Activated CD4-positive, alpha-beta memory T cell treated with anti-CD3 and anti-CD28 coated beads for 36 hours (primary cell): ENCODE measurements around the gene SRSF11. TPM values are rescaled to one million over a fixed set of nuclear protein-coding genes. Genes with fewer than 3 reads are reported as not detected.
"Not testable (repeated sequence)": the region's sequence is repeated elsewhere in the genome, so short reads cannot be mapped to it uniquely, and the experiment has no call there.

Experiments used
- CTCF ChIA-PET: fragments of 350-600 bp; sonication (Branson Sonifier 250); formaldehyde crosslinking; loops from one replicate; lab custom pipeline; 2021; ENCODE audit warnings: antibody characterized with exemption, inconsistent platforms; lab: Charles Lee
- POLR2A ChIA-PET: fragments of 350-600 bp; sonication (Branson Sonifier 250); formaldehyde crosslinking; loops from one replicate; lab custom pipeline; 2021; ENCODE audit warnings: antibody characterized with exemption; lab: Charles Lee
- DNase-seq: peaks from one replicate; pipeline ENCODE4 v3.0.0-alpha.2; 2020
- H3K27ac Mint-ChIP-seq: one replicate; pipeline ENCODE4 v1.8.0; 2021; ENCODE audit warnings: mixed read lengths
- H3K27me3 Mint-ChIP-seq: one replicate; pipeline ENCODE4 v1.8.0; 2021; ENCODE audit warnings: mixed read lengths
- H3K36me3 Mint-ChIP-seq: one replicate; pipeline ENCODE4 v1.8.0; 2021; ENCODE audit warnings: mixed read lengths
- H3K4me1 Mint-ChIP-seq: one replicate; pipeline ENCODE4 v1.8.0; 2021; ENCODE audit warnings: low read depth, mixed read lengths
- H3K4me3 Mint-ChIP-seq: one replicate; pipeline ENCODE4 v1.8.0; 2021; ENCODE audit warnings: mild to moderate bottlenecking, mixed read lengths
- H3K9me3 Mint-ChIP-seq: one replicate; pipeline ENCODE4 v1.8.0; 2021; ENCODE audit warnings: mixed read lengths
- intact Hi-C: fragments of 100-400 bp; cut with micrococcal nuclease; formaldehyde crosslinking; loops from one replicate; pipeline ENCODE4 v1.15.1; 2023
- total RNA-seq, 2 experiments: library from RNA; stranded (reverse); gene quantifications; one replicate each; pipeline ENCODE4 v1.2.3, GENCODE V29; 2021

SRSF11 gene, protein sequence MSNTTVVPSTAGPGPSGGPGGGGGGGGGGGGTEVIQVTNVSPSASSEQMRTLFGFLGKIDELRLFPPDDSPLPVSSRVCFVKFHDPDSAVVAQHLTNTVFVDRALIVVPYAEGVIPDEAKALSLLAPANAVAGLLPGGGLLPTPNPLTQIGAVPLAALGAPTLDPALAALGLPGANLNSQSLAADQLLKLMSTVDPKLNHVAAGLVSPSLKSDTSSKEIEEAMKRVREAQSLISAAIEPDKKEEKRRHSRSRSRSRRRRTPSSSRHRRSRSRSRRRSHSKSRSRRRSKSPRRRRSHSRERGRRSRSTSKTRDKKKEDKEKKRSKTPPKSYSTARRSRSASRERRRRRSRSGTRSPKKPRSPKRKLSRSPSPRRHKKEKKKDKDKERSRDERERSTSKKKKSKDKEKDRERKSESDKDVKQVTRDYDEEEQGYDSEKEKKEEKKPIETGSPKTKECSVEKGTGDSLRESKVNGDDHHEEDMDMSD
- total RNA-seq = 100 to 1,000 TPM; 156 to 164 TPM

GRCh38 chr1:70221238-70222121, at the start of gene SRSF11:
Gene SRSF11 (plus strand): TSS chr1:70221380. CDS start chr1:70221637, 257 bp downstream.
- intact Hi-C loops = loop anchor here (1.0 to 5.0 kb wide), 6 partner anchors 8 to 860 kb away; partner anchors contain the start of genes ANKRD13C, LRRC40 and ZRANB2
- Mint-ChIP-seq H3K36me3 (peaks cover 29% of the 10 kb centered on the region), H3K4me3 (peak within 1 kb of the TSS; percentile 91), H3K27ac (peak within 1 kb of the TSS; percentile 97), H3K27me3 (no peaks in the 10 kb centered on the region), H3K4me1 (peaks cover 39% of the 10 kb centered on the region), H3K9me3 (no peaks in the 10 kb centered on the region)
- peak; percentile 98 for DNase-seq
- POLR2A ChIA-PET = interaction anchor here (0.9 to 3.1 kb wide), 8 partner anchors 11 to 190 kb away, joined by 3 to 21 read pairs (median 6); partner anchors contain the start of genes ANKRD13C, CTH and LRRC40
- CTCF ChIA-PET = interaction anchor here (0.6 to 1.1 kb wide), 3 partner anchors 15 to 48 kb away, joined by 3 to 8 read pairs (median 4); partner anchors contain the start of gene LRRC40

DNA sequence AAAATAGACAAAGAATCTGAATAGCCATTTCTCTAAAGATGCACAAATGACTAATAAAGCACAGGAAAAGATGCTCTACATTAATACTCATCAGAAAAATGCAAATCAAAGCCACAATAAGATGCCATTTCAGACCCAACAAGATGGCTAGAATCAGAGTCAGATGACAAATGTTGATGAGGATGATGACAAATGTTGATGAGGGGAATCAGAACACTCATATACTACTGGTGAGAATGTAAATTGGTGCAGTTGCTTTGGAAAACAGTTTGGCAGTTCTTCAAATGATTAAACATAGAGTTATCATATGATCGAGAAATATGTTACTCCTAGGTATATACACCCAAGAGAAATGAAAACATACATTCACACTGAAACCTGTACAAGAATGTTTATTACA, 49.7 kb upstream of the SRSF11 start:
- Mint-ChIP-seq H3K27me3 (no peaks in the 10 kb centered on the region), H3K4me3 (no peak overlapping the region), H3K9me3 (no peaks in the 10 kb centered on the region), H3K27ac (no peak overlapping the region), H3K36me3 (peaks cover 26% of the 10 kb centered on the region), H3K4me1 (peaks cover 11% of the 10 kb centered on the region)
- ChIA-PET POLR2A (no interaction called here), CTCF (interaction anchor here (0.8 kb wide), 1 partner anchor 34 kb away, joined by 3 read pairs; the partner anchor contains the start of gene LRRC40)
- no peak for DNase-seq
- intact Hi-C loops = no loop called here

DNA sequence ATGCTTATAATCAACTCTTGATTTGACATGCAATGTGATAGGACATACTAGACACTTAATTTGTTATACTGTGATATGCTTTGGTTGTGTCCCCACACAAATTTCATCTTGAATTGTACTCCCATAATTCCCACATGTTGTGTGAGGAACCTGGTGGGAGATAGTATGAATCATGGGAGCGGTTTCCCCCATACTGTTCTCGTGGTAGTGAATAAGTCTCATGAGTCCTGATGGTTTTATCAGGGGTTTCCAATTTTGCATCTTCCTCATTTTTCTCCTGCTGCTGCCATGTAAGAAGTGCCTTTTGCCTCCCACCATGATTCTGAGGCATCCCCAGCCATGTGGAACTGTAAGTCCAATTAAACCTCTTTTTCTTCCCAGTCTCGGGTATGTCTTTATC, 36.0 kb upstream of the SRSF11 start:
- H3K27ac Mint-ChIP-seq, CTCF ChIA-PET, H3K4me1 Mint-ChIP-seq, H3K4me3 Mint-ChIP-seq, intact Hi-C loops, H3K9me3 Mint-ChIP-seq, POLR2A ChIA-PET, H3K27me3 Mint-ChIP-seq, DNase-seq: not testable (repeated sequence)
- peaks cover 15% of the 10 kb centered on the region for H3K36me3 Mint-ChIP-seq

DNA sequence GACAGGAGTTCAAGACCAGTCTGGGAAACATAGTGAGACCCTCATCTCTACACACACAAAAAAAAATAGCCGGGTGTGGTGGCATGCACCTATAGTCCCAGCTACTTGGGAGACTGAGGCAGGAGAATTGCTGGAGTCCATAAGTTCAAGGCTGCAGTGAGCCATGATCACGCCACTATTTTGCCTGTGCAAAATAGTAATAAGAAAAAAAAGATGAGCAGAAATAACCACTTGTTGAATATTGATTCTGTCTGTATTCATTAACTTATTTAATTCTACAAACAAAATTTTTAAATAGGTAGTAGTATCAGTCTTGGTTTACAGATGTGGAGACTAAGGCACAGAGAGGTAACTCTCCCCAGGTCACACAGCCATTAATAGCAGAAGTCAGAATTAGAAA, 32.7 kb upstream of the SRSF11 start:
- no peaks in the 10 kb centered on the region for H3K27me3 Mint-ChIP-seq
- H3K36me3 Mint-ChIP-seq = peaks cover 16% of the 10 kb centered on the region
- intact Hi-C loops = no loop called here
- ChIA-PET CTCF (no interaction called here), POLR2A (no interaction called here)
- H3K27ac Mint-ChIP-seq = no peak overlapping the region
- no peak for DNase-seq
- H3K4me3 Mint-ChIP-seq = no peak overlapping the region
- peaks cover 13% of the 10 kb centered on the region for H3K4me1 Mint-ChIP-seq
- H3K9me3 Mint-ChIP-seq = peaks cover 5% of the 10 kb centered on the region

- Mint-ChIP-seq H3K27me3 (no peaks in the 10 kb centered on the region), H3K4me1 (peaks cover 13% of the 10 kb centered on the region), H3K36me3 (peaks cover 13% of the 10 kb centered on the region), H3K9me3 (peaks cover 5% of the 10 kb centered on the region), H3K4me3 (no peak overlapping the region), H3K27ac (no peak overlapping the region)
- CTCF ChIA-PET = no interaction called here
- DNase-seq = no peak
- POLR2A ChIA-PET = no interaction called here
- intact Hi-C loops = no loop called here
These were observed 31.0 kb upstream of the SRSF11 start for GRCh38 chr1:70190180-70190579.

DNA sequence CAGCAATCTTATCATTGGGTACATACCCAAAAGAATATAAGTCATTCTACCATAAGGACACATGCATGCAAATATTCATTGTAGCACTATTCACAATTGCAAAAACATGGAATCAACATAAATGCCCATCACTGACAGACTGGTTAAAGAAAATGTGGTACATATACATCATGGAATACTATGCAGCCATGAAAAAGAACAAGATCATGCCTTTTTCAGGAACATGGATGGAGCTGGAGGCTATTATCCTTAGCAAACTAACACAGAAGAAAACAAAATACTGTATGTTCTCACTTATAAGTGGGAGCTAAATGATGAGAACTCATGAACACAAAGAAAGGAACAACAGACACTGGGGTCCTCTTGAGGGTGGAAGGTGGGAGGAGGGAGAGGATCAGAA, 28.7 kb upstream of the SRSF11 start:
- H3K4me3 Mint-ChIP-seq, H3K9me3 Mint-ChIP-seq, H3K27ac Mint-ChIP-seq, DNase-seq, POLR2A ChIA-PET, intact Hi-C loops, H3K36me3 Mint-ChIP-seq, H3K27me3 Mint-ChIP-seq: not testable (repeated sequence)
- CTCF ChIA-PET = interaction anchor here (0.7 kb wide), 1 partner anchor 13 kb away, joined by 3 read pairs; the partner anchor contains the start of gene LRRC40
- peaks cover 16% of the 10 kb centered on the region for H3K4me1 Mint-ChIP-seq

DNA sequence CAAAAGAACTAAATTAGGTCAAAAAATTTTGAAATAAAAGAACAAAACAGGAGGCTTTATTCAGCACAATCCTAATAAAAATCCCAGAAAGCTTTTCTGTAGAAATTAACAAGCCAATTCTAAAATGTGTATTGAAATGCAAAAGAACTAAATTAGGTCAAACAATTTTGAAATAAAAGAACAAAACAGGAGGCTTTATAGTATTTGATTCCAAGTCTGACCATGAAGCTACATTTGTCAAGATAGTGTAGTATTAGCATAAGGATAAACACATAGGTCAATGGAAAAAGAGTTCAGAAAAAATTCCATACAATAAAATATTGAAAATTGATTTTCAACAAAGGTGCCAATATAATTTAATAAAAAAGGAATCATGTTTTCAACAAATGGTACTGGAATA, 26.6 kb upstream of the SRSF11 start:
- DNase-seq = no peak
- H3K4me1 Mint-ChIP-seq = peaks cover 16% of the 10 kb centered on the region
- POLR2A ChIA-PET = no interaction called here
- CTCF ChIA-PET = no interaction called here
- H3K4me3 Mint-ChIP-seq = no peak overlapping the region
- intact Hi-C loops = no loop called here
- H3K27ac Mint-ChIP-seq = no peak overlapping the region
- peaks cover 5% of the 10 kb centered on the region for H3K9me3 Mint-ChIP-seq
- no peaks in the 10 kb centered on the region for H3K27me3 Mint-ChIP-seq
- peaks cover 6% of the 10 kb centered on the region for H3K36me3 Mint-ChIP-seq

- ChIA-PET CTCF (no interaction called here), POLR2A (no interaction called here)
- Mint-ChIP-seq H3K27me3 (no peaks in the 10 kb centered on the region), H3K27ac (no peak overlapping the region), H3K36me3 (peaks cover 6% of the 10 kb centered on the region), H3K4me3 (no peak overlapping the region), H3K9me3 (peaks cover 5% of the 10 kb centered on the region), H3K4me1 (peaks cover 12% of the 10 kb centered on the region)
- DNase-seq = no peak
- intact Hi-C loops = no loop called here
These were observed 25.8 kb upstream of the SRSF11 start for GRCh38 chr1:70195342-70195741.

DNA sequence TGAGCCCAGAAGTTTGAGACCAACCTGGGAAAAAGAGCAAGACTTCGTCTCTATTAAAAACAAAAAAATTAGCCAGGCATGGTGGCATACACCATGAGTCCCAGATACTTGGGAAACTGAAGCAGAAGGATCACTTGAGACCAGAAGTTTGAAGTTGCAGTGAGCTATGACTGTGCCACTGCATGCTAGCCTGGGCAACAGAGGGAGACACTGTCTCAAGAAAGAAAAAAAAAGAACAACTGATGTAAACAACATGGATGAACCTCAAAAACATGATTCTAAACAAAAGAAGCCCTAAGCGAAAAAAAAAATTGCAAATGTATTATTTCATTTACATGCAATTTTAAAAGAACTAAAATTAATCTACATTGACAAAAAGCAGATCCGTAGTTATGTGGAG, 24.8 kb upstream of the SRSF11 start:
- H3K36me3 Mint-ChIP-seq = peaks cover 6% of the 10 kb centered on the region
- DNase-seq = no peak
- CTCF ChIA-PET = no interaction called here
- H3K27ac Mint-ChIP-seq = no peak overlapping the region
- H3K9me3 Mint-ChIP-seq = peaks cover 5% of the 10 kb centered on the region
- no peaks in the 10 kb centered on the region for H3K27me3 Mint-ChIP-seq
- H3K4me1 Mint-ChIP-seq = peaks cover 10% of the 10 kb centered on the region
- no peak overlapping the region for H3K4me3 Mint-ChIP-seq
- intact Hi-C loops = no loop called here
- POLR2A ChIA-PET = interaction anchor here (0.6 kb wide), 1 partner anchor 1036 kb away, joined by 4 read pairs; no protein-coding TSS in a partner anchor

- no peak for DNase-seq
- no peaks in the 10 kb centered on the region for H3K36me3 Mint-ChIP-seq
- peaks cover 29% of the 10 kb centered on the region for H3K4me1 Mint-ChIP-seq
- H3K27ac Mint-ChIP-seq = no peak overlapping the region
- ChIA-PET CTCF (interaction anchor here (0.7 kb wide), 2 partner anchors 303 to 384 kb away, joined by 3 read pairs; no protein-coding TSS in a partner anchor), POLR2A (no interaction called here)
- no peaks in the 10 kb centered on the region for H3K27me3 Mint-ChIP-seq
- no peaks in the 10 kb centered on the region for H3K9me3 Mint-ChIP-seq
- intact Hi-C loops = no loop called here
- H3K4me3 Mint-ChIP-seq = no peak overlapping the region
These were observed 21.1 kb upstream of the SRSF11 start for GRCh38 chr1:70200065-70200464.

- Mint-ChIP-seq H3K27me3 (no peaks in the 10 kb centered on the region), H3K36me3 (peaks cover under 1% of the 10 kb centered on the region), H3K27ac (no peak overlapping the region), H3K4me3 (no peak overlapping the region), H3K9me3 (no peaks in the 10 kb centered on the region), H3K4me1 (peaks cover 34% of the 10 kb centered on the region)
- POLR2A ChIA-PET = no interaction called here
- DNase-seq = no peak
- intact Hi-C loops = no loop called here
- CTCF ChIA-PET = interaction anchor here (1.1 kb wide), 1 partner anchor 879 kb away, joined by 4 read pairs; the partner anchor contains the start of gene ZRANB2
These were observed 18.9 kb upstream of the SRSF11 start for GRCh38 chr1:70202173-70202758.
